Measurements from ENCODE around the gene PNPT1.
A peak's percentile ranks its signal among the peaks of the same experiment; 100 is the strongest.
"Not testable (repeated sequence)": the region's sequence is repeated elsewhere in the genome, so short reads cannot be mapped to it uniquely, and the experiment has no call there.

The PNPT1 gene

GRCh38 chr2:55718165-55719008 lies 24.7 kb upstream of the PNPT1 start:
- Histone ChIP-seq H3K27me3 (ENCODE audit: control insufficient read depth in 5 of 5, insufficient read depth in 4 of 5, low read length in 5 of 5) (no peaks in the 10 kb centered on the region), H3K4me1 (ENCODE audit: control insufficient read depth in 5 of 5, insufficient read depth in 5 of 5, low read length in 5 of 5) (no peaks in the 10 kb centered on the region), H3K9ac (ENCODE audit: low read length in 5 of 5) (no peak overlapping the region), H3K9me3 (ENCODE audit: control insufficient read depth in 5 of 5, low read length in 5 of 5) (no peaks in the 10 kb centered on the region), H3K27ac (ENCODE audit: low read depth, low read length) (no peak overlapping the region), H3K36me3 (ENCODE audit: control insufficient read depth in 5 of 5, insufficient read depth in 5 of 5, low read length in 5 of 5) (no peaks in the 10 kb centered on the region), H3K4me3 (ENCODE audit: low read depth in 1 of 5, low read length in 5 of 5) (no peak overlapping the region)

GRCh38 chr2:55715626-55716025 lies 22.0 kb upstream of the PNPT1 start:
- Histone ChIP-seq H3K27me3 (ENCODE audit: control insufficient read depth in 5 of 5, insufficient read depth in 4 of 5, low read length in 5 of 5) (no peaks in the 10 kb centered on the region), H3K36me3 (ENCODE audit: control insufficient read depth in 5 of 5, insufficient read depth in 5 of 5, low read length in 5 of 5) (no peaks in the 10 kb centered on the region), H3K4me1 (ENCODE audit: control insufficient read depth in 5 of 5, insufficient read depth in 5 of 5, low read length in 5 of 5) (no peaks in the 10 kb centered on the region), H3K4me3 (ENCODE audit: low read depth in 1 of 5, low read length in 5 of 5) (no peak overlapping the region), H3K9ac (ENCODE audit: low read length in 5 of 5) (no peak overlapping the region), H3K27ac (ENCODE audit: low read depth, low read length) (no peak overlapping the region), H3K9me3 (ENCODE audit: control insufficient read depth in 5 of 5, low read length in 5 of 5) (no peaks in the 10 kb centered on the region)

- H3K9me3 ChIP-seq (ENCODE audit: control insufficient read depth in 5 of 5, low read length in 5 of 5); H3K36me3 ChIP-seq (ENCODE audit: control insufficient read depth in 5 of 5, insufficient read depth in 5 of 5, low read length in 5 of 5); H3K4me3 ChIP-seq (ENCODE audit: low read depth in 1 of 5, low read length in 5 of 5); H3K9ac ChIP-seq (ENCODE audit: low read length in 5 of 5); H3K27ac ChIP-seq (ENCODE audit: low read depth, low read length); H3K27me3 ChIP-seq (ENCODE audit: control insufficient read depth in 5 of 5, insufficient read depth in 4 of 5, low read length in 5 of 5); H3K4me1 ChIP-seq (ENCODE audit: control insufficient read depth in 5 of 5, insufficient read depth in 5 of 5, low read length in 5 of 5): not testable (repeated sequence)
Measured at GRCh38 chr2:55715178-55715577, 21.5 kb upstream of the PNPT1 start.

GRCh38 chr2:55712477-55713060 lies 18.9 kb upstream of the PNPT1 start:
- H3K36me3 ChIP-seq (ENCODE audit: control insufficient read depth in 5 of 5, insufficient read depth in 5 of 5, low read length in 5 of 5) = no peaks in the 10 kb centered on the region
- H3K27me3 ChIP-seq (ENCODE audit: control insufficient read depth in 5 of 5, insufficient read depth in 4 of 5, low read length in 5 of 5) = no peaks in the 10 kb centered on the region
- H3K9me3 ChIP-seq (ENCODE audit: control insufficient read depth in 5 of 5, low read length in 5 of 5) = no peaks in the 10 kb centered on the region
- no peaks in the 10 kb centered on the region for H3K4me1 ChIP-seq (ENCODE audit: control insufficient read depth in 5 of 5, insufficient read depth in 5 of 5, low read length in 5 of 5)
- H3K27ac ChIP-seq (ENCODE audit: low read depth, low read length) = no peak overlapping the region
- H3K9ac ChIP-seq (ENCODE audit: low read length in 5 of 5) = no peak overlapping the region
- H3K4me3 ChIP-seq (ENCODE audit: low read depth in 1 of 5, low read length in 5 of 5) = no peak overlapping the region

GRCh38 chr2:55710025-55710424 lies 16.4 kb upstream of the PNPT1 start:
- Histone ChIP-seq H3K9ac (ENCODE audit: low read length in 5 of 5) (no peak overlapping the region), H3K4me3 (ENCODE audit: low read depth in 1 of 5, low read length in 5 of 5) (no peak overlapping the region), H3K27ac (ENCODE audit: low read depth, low read length) (no peak overlapping the region), H3K4me1 (ENCODE audit: control insufficient read depth in 5 of 5, insufficient read depth in 5 of 5, low read length in 5 of 5) (no peaks in the 10 kb centered on the region), H3K27me3 (ENCODE audit: control insufficient read depth in 5 of 5, insufficient read depth in 4 of 5, low read length in 5 of 5) (no peaks in the 10 kb centered on the region), H3K9me3 (ENCODE audit: control insufficient read depth in 5 of 5, low read length in 5 of 5) (no peaks in the 10 kb centered on the region), H3K36me3 (ENCODE audit: control insufficient read depth in 5 of 5, insufficient read depth in 5 of 5, low read length in 5 of 5) (no peaks in the 10 kb centered on the region)

- H3K4me3 ChIP-seq (ENCODE audit: low read depth in 1 of 5, low read length in 5 of 5) = no peak overlapping the region
- no peak overlapping the region for H3K27ac ChIP-seq (ENCODE audit: low read depth, low read length)
- peaks cover 0 to 2% (median 0%) of the 10 kb centered on the region in 5 donors for H3K27me3 ChIP-seq (ENCODE audit: control insufficient read depth in 5 of 5, insufficient read depth in 4 of 5, low read length in 5 of 5)
- no peaks in the 10 kb centered on the region for H3K4me1 ChIP-seq (ENCODE audit: control insufficient read depth in 5 of 5, insufficient read depth in 5 of 5, low read length in 5 of 5)
- H3K9ac ChIP-seq (ENCODE audit: low read length in 5 of 5) = no peak overlapping the region
- no peaks in the 10 kb centered on the region for H3K9me3 ChIP-seq (ENCODE audit: control insufficient read depth in 5 of 5, low read length in 5 of 5)
- H3K36me3 ChIP-seq (ENCODE audit: control insufficient read depth in 5 of 5, insufficient read depth in 5 of 5, low read length in 5 of 5) = no peaks in the 10 kb centered on the region
Measured at GRCh38 chr2:55707751-55708150, 14.1 kb upstream of the PNPT1 start.

- H3K27me3 ChIP-seq (ENCODE audit: control insufficient read depth in 5 of 5, insufficient read depth in 4 of 5, low read length in 5 of 5); H3K9ac ChIP-seq (ENCODE audit: low read length in 5 of 5); H3K36me3 ChIP-seq (ENCODE audit: control insufficient read depth in 5 of 5, insufficient read depth in 5 of 5, low read length in 5 of 5); H3K4me3 ChIP-seq (ENCODE audit: low read depth in 1 of 5, low read length in 5 of 5); H3K27ac ChIP-seq (ENCODE audit: low read depth, low read length); H3K4me1 ChIP-seq (ENCODE audit: control insufficient read depth in 5 of 5, insufficient read depth in 5 of 5, low read length in 5 of 5); H3K9me3 ChIP-seq (ENCODE audit: control insufficient read depth in 5 of 5, low read length in 5 of 5): not testable (repeated sequence)
Measured at GRCh38 chr2:55706258-55706657, 12.6 kb upstream of the PNPT1 start.

GRCh38 chr2:55705027-55705653 lies 11.5 kb upstream of the PNPT1 start:
- Histone ChIP-seq H3K27me3 (ENCODE audit: control insufficient read depth in 5 of 5, insufficient read depth in 4 of 5, low read length in 5 of 5) (peaks cover 0 to 6% (median 0%) of the 10 kb centered on the region in 5 donors), H3K36me3 (ENCODE audit: control insufficient read depth in 5 of 5, insufficient read depth in 5 of 5, low read length in 5 of 5) (no peaks in the 10 kb centered on the region), H3K4me1 (ENCODE audit: control insufficient read depth in 5 of 5, insufficient read depth in 5 of 5, low read length in 5 of 5) (no peaks in the 10 kb centered on the region), H3K9ac (ENCODE audit: low read length in 5 of 5) (peak overlapping the region in 1 of 5 donors; percentile 30), H3K4me3 (ENCODE audit: low read depth in 1 of 5, low read length in 5 of 5) (no peak overlapping the region), H3K27ac (ENCODE audit: low read depth, low read length) (no peak overlapping the region), H3K9me3 (ENCODE audit: control insufficient read depth in 5 of 5, low read length in 5 of 5) (no peaks in the 10 kb centered on the region)

- Histone ChIP-seq H3K36me3 (ENCODE audit: control insufficient read depth in 5 of 5, insufficient read depth in 5 of 5, low read length in 5 of 5) (no peaks in the 10 kb centered on the region), H3K27ac (ENCODE audit: low read depth, low read length) (no peak overlapping the region), H3K27me3 (ENCODE audit: control insufficient read depth in 5 of 5, insufficient read depth in 4 of 5, low read length in 5 of 5) (peaks cover 0 to 10% (median 0%) of the 10 kb centered on the region in 5 donors), H3K9me3 (ENCODE audit: control insufficient read depth in 5 of 5, low read length in 5 of 5) (no peaks in the 10 kb centered on the region), H3K9ac (ENCODE audit: low read length in 5 of 5) (no peak overlapping the region), H3K4me3 (ENCODE audit: low read depth in 1 of 5, low read length in 5 of 5) (no peak overlapping the region), H3K4me1 (ENCODE audit: control insufficient read depth in 5 of 5, insufficient read depth in 5 of 5, low read length in 5 of 5) (no peaks in the 10 kb centered on the region)
Measured at GRCh38 chr2:55703350-55703749, 9.7 kb upstream of the PNPT1 start.

- H3K27ac ChIP-seq (ENCODE audit: low read depth, low read length); H3K9me3 ChIP-seq (ENCODE audit: control insufficient read depth in 5 of 5, low read length in 5 of 5); H3K27me3 ChIP-seq (ENCODE audit: control insufficient read depth in 5 of 5, insufficient read depth in 4 of 5, low read length in 5 of 5); H3K36me3 ChIP-seq (ENCODE audit: control insufficient read depth in 5 of 5, insufficient read depth in 5 of 5, low read length in 5 of 5): not testable (repeated sequence)
- Histone ChIP-seq H3K4me3 (ENCODE audit: low read depth in 1 of 5, low read length in 5 of 5) (peak overlapping the region; percentile 19 to 95 (median 91)), H3K4me1 (ENCODE audit: control insufficient read depth in 5 of 5, insufficient read depth in 5 of 5, low read length in 5 of 5) (peaks cover 0 to 17% (median 10%) of the 10 kb centered on the region in 5 donors), H3K9ac (ENCODE audit: low read length in 5 of 5) (peak overlapping the region in 3 of 5 donors; percentile 77 to 94 (median 79))
Measured at GRCh38 chr2:55692740-55693139, 904 bp downstream of the PNPT1 start.
